Upper lobe of left lung (tissue), 4 donors: Measurements from ENCODE around the gene CACNG7.

Source experiments
- EP300 ChIP-seq, 4 donors: sonication (generic); formaldehyde crosslinking; IDR thresholded peaks; one replicate each; pipeline ENCODE4 v1.5.1; 2017; ENCODE audit warnings: antibody characterized with exemption in 4 of 4, control low read depth in 2 of 4
- POLR2A ChIP-seq, 4 donors: fragments of 450-650 bp; IDR thresholded peaks; one replicate each; pipeline ENCODE4 v1.5.1; 2016 to 2017; ENCODE audit warnings: antibody characterized with exemption in 4 of 4, mild to moderate bottlenecking in 2 of 4
- TF ChIP-seq, protein P1 (sequence below), 6 experiments: fragments of 450-650 bp in 4 of 6; fragments of 200-600 bp in 2 of 6; sonication (generic) in 2 of 6; IDR thresholded peaks; one replicate each; pipeline ENCODE4 v1.5.1; 2016 to 2019; ENCODE audit warnings: antibody characterized with exemption in 6 of 6

DNA sequence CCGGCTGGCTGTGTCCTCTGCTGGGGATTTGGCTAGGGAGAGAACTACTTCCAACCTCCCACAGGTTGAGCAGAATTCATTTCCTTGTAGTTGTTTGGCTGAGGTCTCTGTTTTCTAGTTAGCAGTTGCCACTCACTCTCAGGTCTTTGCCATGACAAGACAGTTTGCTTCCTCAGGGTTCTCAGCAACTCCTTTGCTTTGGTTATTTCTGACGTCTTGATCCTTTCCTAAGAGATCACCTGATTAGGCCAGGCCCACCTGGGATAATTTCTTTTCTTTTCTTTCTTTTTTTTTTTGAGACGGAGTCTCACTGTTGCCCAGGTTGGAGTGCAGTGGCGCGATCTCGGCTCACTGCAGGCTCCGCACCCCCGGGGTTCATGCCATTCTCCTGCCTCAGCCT lies 44.3 kb downstream of the CACNG7 start:
- TF ChIP-seq EP300 (IDR thresholded peaks at IDR 0.05): no peak
- TF ChIP-seq, protein P1, sequence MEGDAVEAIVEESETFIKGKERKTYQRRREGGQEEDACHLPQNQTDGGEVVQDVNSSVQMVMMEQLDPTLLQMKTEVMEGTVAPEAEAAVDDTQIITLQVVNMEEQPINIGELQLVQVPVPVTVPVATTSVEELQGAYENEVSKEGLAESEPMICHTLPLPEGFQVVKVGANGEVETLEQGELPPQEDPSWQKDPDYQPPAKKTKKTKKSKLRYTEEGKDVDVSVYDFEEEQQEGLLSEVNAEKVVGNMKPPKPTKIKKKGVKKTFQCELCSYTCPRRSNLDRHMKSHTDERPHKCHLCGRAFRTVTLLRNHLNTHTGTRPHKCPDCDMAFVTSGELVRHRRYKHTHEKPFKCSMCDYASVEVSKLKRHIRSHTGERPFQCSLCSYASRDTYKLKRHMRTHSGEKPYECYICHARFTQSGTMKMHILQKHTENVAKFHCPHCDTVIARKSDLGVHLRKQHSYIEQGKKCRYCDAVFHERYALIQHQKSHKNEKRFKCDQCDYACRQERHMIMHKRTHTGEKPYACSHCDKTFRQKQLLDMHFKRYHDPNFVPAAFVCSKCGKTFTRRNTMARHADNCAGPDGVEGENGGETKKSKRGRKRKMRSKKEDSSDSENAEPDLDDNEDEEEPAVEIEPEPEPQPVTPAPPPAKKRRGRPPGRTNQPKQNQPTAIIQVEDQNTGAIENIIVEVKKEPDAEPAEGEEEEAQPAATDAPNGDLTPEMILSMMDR (IDR thresholded peaks at IDR 0.05): no peak
- no peak for TF ChIP-seq POLR2A (IDR thresholded peaks at IDR 0.05)
